Neuronal stem cell (in vitro differentiated cells): ENCODE data around the gene PXDN.

Experiments used
- DNase-seq: peaks from one replicate; pipeline ENCODE4 v3.0.0-alpha.2; 2013; ENCODE audit warnings: low spot score
- H2AFZ ChIP-seq: one replicate; pipeline ENCODE4 v1.6.1; 2013; ENCODE audit warnings: mild to moderate bottlenecking, low read length, inconsistent platforms
- H2AK5ac ChIP-seq: 2 replicates; pipeline ENCODE4 v1.6.1; 2013; ENCODE audit warnings: low read depth, mild to moderate bottlenecking, inconsistent platforms, low read length, moderate library complexity, mixed read lengths
- H2BK120ac ChIP-seq: 2 replicates; pipeline ENCODE4 v1.6.1; 2013; ENCODE audit warnings: low read depth, mild to moderate bottlenecking, inconsistent platforms, low read length, moderate library complexity, mixed read lengths
- H2BK12ac ChIP-seq: one replicate; pipeline ENCODE4 v1.6.1; 2013; ENCODE audit warnings: low read length, inconsistent platforms
- H2BK15ac ChIP-seq: 2 replicates; pipeline ENCODE4 v1.6.1; 2013; ENCODE audit warnings: mild to moderate bottlenecking, low read length, inconsistent platforms, mixed read lengths
- H2BK5ac ChIP-seq: one replicate; pipeline ENCODE4 v1.6.1; 2013; ENCODE audit warnings: inconsistent platforms, mild to moderate bottlenecking, low read length, moderate library complexity
- H3K14ac ChIP-seq: one replicate; pipeline ENCODE4 v1.6.1; 2013; ENCODE audit warnings: low read length, inconsistent platforms
- H3K18ac ChIP-seq: 2 replicates; pipeline ENCODE4 v1.6.1; 2013; ENCODE audit warnings: low read length, inconsistent platforms
- H3K23ac ChIP-seq: 2 replicates; pipeline ENCODE4 v1.6.1; 2013; ENCODE audit warnings: low read depth, mild to moderate bottlenecking, mixed read lengths, low read length, inconsistent platforms; ENCODE audit not compliant: poor library complexity
- H3K27ac ChIP-seq: replicated peaks from 3 replicates; pipeline ENCODE4 v1.5.1; 2013; ENCODE audit warnings: low read length, inconsistent platforms
- H3K27me3 ChIP-seq, 3 experiments: 2 replicates each; pipeline ENCODE4 v1.6.1; 2013; ENCODE audit warnings: low read length in 3 of 3, mild to moderate bottlenecking in 2 of 3, inconsistent platforms in 1 of 3, low read depth in 1 of 3, mixed read lengths in 1 of 3, moderate library complexity in 1 of 3; ENCODE audit not compliant: control insufficient read depth in 3 of 3, insufficient read depth in 3 of 3
- H3K36me3 ChIP-seq, 2 donors: replicated peaks in 1 of 2; 2 replicates each; pipeline ENCODE4 v1.6.1; 2013; ENCODE audit warnings: low read length in 2 of 2; ENCODE audit not compliant: control insufficient read depth in 2 of 2, insufficient read depth in 2 of 2
- H3K4ac ChIP-seq: 2 replicates; pipeline ENCODE4 v1.6.1; 2013; ENCODE audit warnings: inconsistent platforms, mild to moderate bottlenecking, low read length, moderate library complexity
- H3K4me1 ChIP-seq, 2 donors: 1 replicate in 1 of 2; 2 replicates in 1 of 2; pipeline ENCODE4 v1.6.1; 2013; ENCODE audit warnings: low read length in 2 of 2, low read depth in 1 of 2; ENCODE audit not compliant: control insufficient read depth in 2 of 2, insufficient read depth in 1 of 2
- H3K4me2 ChIP-seq: one replicate; pipeline ENCODE4 v1.6.1; 2013; ENCODE audit warnings: mild to moderate bottlenecking, low read length, inconsistent platforms; ENCODE audit not compliant: insufficient read depth, poor library complexity, severe bottlenecking
- H3K4me3 ChIP-seq, 2 donors: 2 replicates each; pipeline ENCODE4 v1.5.1; 2013; ENCODE audit warnings: low read length in 2 of 2, mild to moderate bottlenecking in 2 of 2, inconsistent platforms in 1 of 2, moderate library complexity in 1 of 2
- H3K79me1 ChIP-seq: one replicate; pipeline ENCODE4 v1.6.1; 2013; ENCODE audit warnings: low read depth, mild to moderate bottlenecking, inconsistent platforms, low read length, moderate library complexity
- H3K9ac ChIP-seq: one replicate; pipeline ENCODE4 v1.6.1; 2013; ENCODE audit warnings: mild to moderate bottlenecking, low read depth, low read length, inconsistent platforms; ENCODE audit not compliant: poor library complexity
- H3K9me3 ChIP-seq, 2 donors: replicated peaks in 1 of 2; 2 replicates each; pipeline versions ENCODE3 to v1.6.1; 2013; ENCODE audit warnings: low read length in 2 of 2, mild to moderate bottlenecking in 2 of 2, inconsistent platforms in 1 of 2, low read depth in 1 of 2, mixed read lengths in 1 of 2, moderate library complexity in 1 of 2; ENCODE audit not compliant: control insufficient read depth in 2 of 2, insufficient read depth in 1 of 2
- H4K8ac ChIP-seq: one replicate; pipeline ENCODE4 v1.6.1; 2013; ENCODE audit warnings: low read depth, mild to moderate bottlenecking, inconsistent platforms, low read length, moderate library complexity
- H4K91ac ChIP-seq: one replicate; pipeline ENCODE4 v1.6.1; 2013; ENCODE audit warnings: low read length, low read depth, mild to moderate bottlenecking, inconsistent platforms; ENCODE audit not compliant: poor library complexity
- WGBS, 2 donors: extraction: QIAGEN DNeasy Blood & Tissue Kit; methylation state at CpG; one replicate each; pipeline ENCODE4 v1.1.7; 2013; ENCODE audit warnings: missing lambda C conversion rate in 2 of 2, mixed read lengths in 1 of 2; ENCODE audit not compliant: insufficient read length in 2 of 2, insufficient replicate concordance in 1 of 2; ENCODE audit errors: extremely low coverage in 2 of 2; 5-methylcytosine and 5-hydroxymethylcytosine counted together

PXDN gene

DNA sequence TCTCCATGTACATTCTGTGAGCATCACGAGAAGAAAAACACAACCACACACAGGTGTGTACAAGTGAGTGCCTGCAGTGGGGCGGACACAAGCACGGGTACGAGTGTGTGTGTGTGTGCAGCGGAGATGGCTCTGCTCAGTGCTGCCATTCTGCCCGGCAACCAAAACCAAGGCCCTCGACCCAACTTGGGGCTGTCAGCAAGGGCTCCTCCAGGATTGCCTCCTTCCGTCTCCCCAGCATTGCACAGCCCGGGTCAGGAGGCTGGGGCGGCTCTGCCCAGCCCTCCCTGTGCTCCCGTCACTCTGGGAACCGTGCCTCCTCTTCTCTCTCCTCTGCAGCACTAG is 66.5 kb downstream of the PXDN start:
- Histone ChIP-seq H2AFZ (no peak overlapping the region), H2BK12ac (no peak overlapping the region), H3K4me1 (no peaks in the 10 kb centered on the region), H2AK5ac (no peak overlapping the region), H3K4me3 (no peak overlapping the region), H3K79me1 (peaks cover 8% of the 10 kb centered on the region), H3K18ac (no peak overlapping the region), H3K27me3 (no peaks in the 10 kb centered on the region), H2BK120ac (no peak overlapping the region), H3K9me3 (peaks cover 0 to 6% of the 10 kb centered on the region in 2 donors), H3K23ac (peak overlapping the region; percentile 56), H4K8ac (peak overlapping the region; percentile 7), H3K9ac (no peak overlapping the region), H4K91ac (no peak overlapping the region), H3K4me2 (no peak overlapping the region), H3K36me3 (peaks cover 4 to 71% of the 10 kb centered on the region in 2 donors), H3K14ac (no peak overlapping the region), H3K4ac (peak overlapping the region; percentile 12), H3K27ac (no peak overlapping the region), H2BK5ac (no peak overlapping the region), H2BK15ac (no peak overlapping the region)
- no CpG with 5 or more reads among the region's 12 CpGs for WGBS, 2 donors
- no peak for DNase-seq

DNA sequence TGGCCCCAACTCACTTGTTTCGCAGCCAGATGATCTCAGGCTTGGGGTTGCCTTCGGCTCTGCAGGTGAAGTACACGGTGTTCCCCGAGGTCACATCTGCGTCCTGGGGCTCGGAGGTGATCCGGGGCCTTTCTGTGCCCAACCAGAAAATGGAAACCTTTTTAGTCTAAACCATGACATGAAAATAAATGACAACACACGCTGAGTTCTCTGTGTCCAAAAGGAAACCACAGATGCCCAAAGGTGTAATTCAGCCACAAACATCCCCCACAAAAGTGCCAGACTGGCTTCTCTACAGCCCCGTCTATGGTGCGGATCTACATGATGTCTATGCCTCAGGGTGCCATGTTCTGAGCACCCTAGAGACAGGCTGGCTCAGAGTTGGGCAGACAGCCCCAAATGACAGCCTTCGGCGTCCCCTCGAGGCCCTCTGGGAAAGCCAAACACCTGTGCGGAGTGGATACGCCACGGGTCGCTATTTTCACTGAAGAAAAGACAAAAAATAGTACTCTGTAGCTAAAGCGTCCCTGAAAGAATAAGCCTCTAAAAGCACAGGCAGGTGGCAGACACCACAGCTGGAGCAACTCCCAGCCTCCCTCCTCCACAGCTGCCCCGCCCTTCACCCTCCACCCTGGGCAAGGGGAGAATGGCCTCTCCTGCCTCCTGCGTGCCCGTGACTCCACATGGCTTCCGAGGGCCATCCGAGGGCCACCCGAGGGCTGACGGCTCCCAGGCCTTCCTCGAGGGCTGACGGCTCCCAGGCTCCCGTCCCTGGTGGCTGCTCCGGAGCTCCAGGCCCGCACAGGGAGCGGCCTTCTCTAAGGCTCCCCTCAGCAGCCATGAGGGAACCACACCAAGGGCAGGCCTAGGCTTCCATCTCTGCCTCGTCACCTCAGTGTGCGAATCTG is 67.1 kb downstream of the PXDN start:
- H4K91ac ChIP-seq: no peak overlapping the region
- H3K9me3 ChIP-seq: peaks cover 0 to 6% of the 10 kb centered on the region in 2 donors
- DNase-seq: no peak
- H3K27ac ChIP-seq: no peak overlapping the region
- no peaks in the 10 kb centered on the region for H3K4me1 ChIP-seq
- H3K14ac ChIP-seq: no peak overlapping the region
- peak overlapping the region; percentile 7 for H4K8ac ChIP-seq
- H2BK5ac ChIP-seq: no peak overlapping the region
- H3K23ac ChIP-seq: peak overlapping the region; percentile 56
- H3K4me2 ChIP-seq: no peak overlapping the region
- H3K27me3 ChIP-seq: no peaks in the 10 kb centered on the region
- H2BK120ac ChIP-seq: no peak overlapping the region
- H2AK5ac ChIP-seq: no peak overlapping the region
- H2AFZ ChIP-seq: no peak overlapping the region
- H2BK12ac ChIP-seq: no peak overlapping the region
- no peak overlapping the region for H2BK15ac ChIP-seq
- H3K18ac ChIP-seq: no peak overlapping the region
- H3K4ac ChIP-seq: peak overlapping the region; percentile 12
- peak overlapping the region; percentile 30 for H3K9ac ChIP-seq
- peaks cover 8% of the 10 kb centered on the region for H3K79me1 ChIP-seq
- H3K4me3 ChIP-seq: no peak overlapping the region
- peaks cover 4 to 75% of the 10 kb centered on the region in 2 donors for H3K36me3 ChIP-seq
- no CpG with 5 or more reads among the region's 33 CpGs for WGBS, 2 donors

DNA sequence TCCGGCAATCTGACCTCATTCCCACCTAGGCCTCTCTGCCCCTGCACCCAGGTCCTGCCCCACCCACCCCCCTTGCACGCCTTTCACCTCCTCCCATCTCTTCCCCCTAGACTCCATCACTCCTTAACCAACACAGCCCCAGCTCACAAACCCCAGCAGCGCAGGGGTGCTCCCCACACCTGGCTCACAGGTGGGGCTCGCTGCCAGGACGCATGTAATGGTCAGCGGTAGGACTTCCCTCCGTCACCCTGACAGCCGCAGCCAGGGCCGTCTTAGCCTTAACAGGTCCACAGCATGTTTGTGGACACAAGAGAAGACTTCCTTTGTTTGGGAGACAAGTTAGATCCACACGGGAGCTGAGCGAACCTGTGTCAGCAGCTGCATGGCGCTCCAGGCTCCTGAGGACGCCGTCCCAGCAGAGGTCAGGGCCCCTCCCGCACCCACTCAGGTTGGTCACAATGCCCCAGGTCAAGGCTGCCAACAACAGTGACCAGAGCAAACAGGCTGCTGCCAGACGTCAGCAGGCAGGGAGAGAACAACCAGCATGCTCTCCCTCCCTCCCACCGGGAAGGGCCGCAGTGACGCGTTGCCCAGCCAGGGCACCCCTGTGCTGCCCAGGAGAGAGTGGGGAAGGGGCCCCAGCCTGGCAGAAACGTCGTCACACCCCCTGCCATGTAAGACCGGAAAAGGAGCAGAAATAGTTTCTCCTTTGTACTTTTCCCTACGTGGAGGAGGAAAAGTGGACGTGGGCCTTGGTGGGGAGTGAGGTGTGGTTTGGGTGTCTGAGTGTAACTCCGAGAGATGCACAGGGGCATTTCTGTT is 68.0 kb downstream of the PXDN start:
- no peak overlapping the region for H4K91ac ChIP-seq
- no peak overlapping the region for H4K8ac ChIP-seq
- no peak overlapping the region for H3K27ac ChIP-seq
- H3K18ac ChIP-seq: peak overlapping the region; percentile 66
- H2AFZ ChIP-seq: no peak overlapping the region
- H3K79me1 ChIP-seq: peaks cover 8% of the 10 kb centered on the region
- peak overlapping the region; percentile 41 for H3K4ac ChIP-seq
- no peaks in the 10 kb centered on the region for H3K4me1 ChIP-seq
- H3K36me3 ChIP-seq: peaks cover 4 to 74% of the 10 kb centered on the region in 2 donors
- peaks cover 0 to 6% of the 10 kb centered on the region in 2 donors for H3K9me3 ChIP-seq
- no peaks in the 10 kb centered on the region for H3K27me3 ChIP-seq
- peak overlapping the region; percentile 76 for H2BK5ac ChIP-seq
- H2BK120ac ChIP-seq: no peak overlapping the region
- WGBS, 2 donors: no CpG with 5 or more reads among the region's 26 CpGs
- H2BK12ac ChIP-seq: no peak overlapping the region
- no peak overlapping the region for H2BK15ac ChIP-seq
- no peak for DNase-seq
- no peak overlapping the region for H2AK5ac ChIP-seq
- no peak overlapping the region for H3K9ac ChIP-seq
- H3K4me2 ChIP-seq: no peak overlapping the region
- H3K14ac ChIP-seq: no peak overlapping the region
- no peak overlapping the region for H3K4me3 ChIP-seq
- H3K23ac ChIP-seq: no peak overlapping the region

GRCh38 chr2:1675633-1676032 is 68.7 kb downstream of the PXDN start:
- H2BK5ac ChIP-seq: no peak overlapping the region
- H3K9me3 ChIP-seq: peaks cover 0 to 6% of the 10 kb centered on the region in 2 donors
- H3K18ac ChIP-seq: no peak overlapping the region
- no peak overlapping the region for H4K8ac ChIP-seq
- H3K36me3 ChIP-seq: peaks cover 4 to 74% of the 10 kb centered on the region in 2 donors
- no peak overlapping the region for H2BK12ac ChIP-seq
- WGBS, 2 donors: no CpG with 5 or more reads among the region's 8 CpGs
- H3K4me2 ChIP-seq: no peak overlapping the region
- no peak overlapping the region for H2BK120ac ChIP-seq
- no peaks in the 10 kb centered on the region for H3K4me1 ChIP-seq
- H2AFZ ChIP-seq: no peak overlapping the region
- no peak overlapping the region for H3K23ac ChIP-seq
- peaks cover 8% of the 10 kb centered on the region for H3K79me1 ChIP-seq
- H3K14ac ChIP-seq: no peak overlapping the region
- no peak overlapping the region for H3K4ac ChIP-seq
- H3K9ac ChIP-seq: no peak overlapping the region
- H4K91ac ChIP-seq: no peak overlapping the region
- no peak overlapping the region for H2BK15ac ChIP-seq
- no peak for DNase-seq
- H2AK5ac ChIP-seq: no peak overlapping the region
- H3K4me3 ChIP-seq: no peak overlapping the region
- no peak overlapping the region for H3K27ac ChIP-seq
- H3K27me3 ChIP-seq: no peaks in the 10 kb centered on the region
